PC-3 (cell line): ENCODE results near the gene ERBB2. TPM values are rescaled to one million over a fixed set of nuclear protein-coding genes. Genes with fewer than 3 reads are reported as not detected.

Experiments used
- ATAC-seq: fragments of 200-7000 bp; cut with Tn5 transposase; 2 replicates; pipeline ENCODE4 v1.9.1; 2020; ENCODE audit warnings: mild to moderate bottlenecking, moderate library complexity
- BruUV-seq: library from RNA; stranded (reverse); fragments of 400-500 nt; replicated peaks from 2 replicates; lab custom pipeline; 2021; lab: Mats Ljungman, UMichigan
- CTCF ChIA-PET: fragments of 300-600 bp; sonication (Branson Sonifier 250); formaldehyde crosslinking; loops from one replicate; lab custom pipeline; 2022; ENCODE audit warnings: antibody characterized with exemption; lab: Charles Lee
- POLR2A ChIA-PET: fragments of 300-600 bp; sonication (Branson Sonifier 250); formaldehyde crosslinking; loops from one replicate; lab custom pipeline; 2022; ENCODE audit warnings: antibody characterized with exemption; ENCODE audit not compliant: unreplicated experiment; lab: Charles Lee
- DNase-seq: peaks from one replicate; pipeline ENCODE4 v3.0.0-alpha.2; 2015
- H2AFZ ChIP-seq: fragments of 300-600 bp; sonication (generic); 2 replicates; pipeline ENCODE4 v1.6.0; 2016; ENCODE audit warnings: antibody characterized with exemption, low read length
- H3F3A ChIP-seq: fragments of 300-600 bp; sonication (generic); one replicate; pipeline ENCODE4 v1.6.0; 2017; ENCODE audit warnings: antibody characterized with exemption, low read length, control low read depth, mild to moderate bottlenecking; ENCODE audit not compliant: unreplicated experiment
- H3K27ac ChIP-seq: fragments of 300-600 bp; sonication (generic); 2 replicates; pipeline ENCODE4 v1.5.1; 2016; ENCODE audit warnings: mild to moderate bottlenecking, low read length
- H3K27me3 ChIP-seq: fragments of 300-600 bp; sonication (generic); 2 replicates; pipeline ENCODE4 v1.6.1; 2016; ENCODE audit warnings: low read length, mixed read lengths
- H3K36me3 ChIP-seq: fragments of 300-600 bp; sonication (generic); 2 replicates; pipeline ENCODE4 v1.6.1; 2016; ENCODE audit warnings: low read depth, mixed run types, low read length, mixed read lengths
- H3K4me1 ChIP-seq: fragments of 300-600 bp; sonication (generic); 2 replicates; pipeline ENCODE4 v1.5.1; 2016; ENCODE audit warnings: low read length; ENCODE audit not compliant: insufficient read depth
- H3K4me2 ChIP-seq: fragments of 300-600 bp; sonication (generic); 2 replicates; pipeline ENCODE4 v1.6.0; 2016; ENCODE audit warnings: low read length
- H3K4me3 ChIP-seq: fragments of 300-600 bp; sonication (generic); 2 replicates; pipeline ENCODE4 v1.5.1; 2016; ENCODE audit warnings: mild to moderate bottlenecking, low read length, mixed read lengths
- H3K79me2 ChIP-seq: fragments of 300-600 bp; sonication (generic); 2 replicates; pipeline ENCODE4 v1.6.1; 2017; ENCODE audit warnings: low read length, mixed read lengths
- H3K9ac ChIP-seq: fragments of 300-600 bp; sonication (generic); 2 replicates; pipeline ENCODE4 v1.6.0; 2016; ENCODE audit warnings: mild to moderate bottlenecking, low read length
- H3K9me2 ChIP-seq: fragments of 300-600 bp; sonication (generic); replicated peaks from 2 replicates; pipeline ENCODE4 v1.6.1; 2016; ENCODE audit warnings: mixed run types, low read length, mixed read lengths
- H3K9me3 ChIP-seq: fragments of 300-600 bp; sonication (generic); 2 replicates; pipeline ENCODE4 v1.6.1; 2016; ENCODE audit warnings: low read length, mixed read lengths
- H4K20me1 ChIP-seq: fragments of 300-600 bp; sonication (generic); 2 replicates; pipeline ENCODE4 v1.6.1; 2016; ENCODE audit warnings: low read length, mixed read lengths
- EZH2 ChIP-seq: fragments of 300-600 bp; sonication (generic); IDR thresholded peaks from one replicate; pipeline ENCODE4 v1.6.1; 2017; ENCODE audit warnings: antibody characterized with exemption, mild to moderate bottlenecking, low read length; ENCODE audit not compliant: unreplicated experiment
- EZH2phosphoT487 ChIP-seq: fragments of 300-600 bp; sonication (generic); IDR thresholded peaks from 2 replicates; pipeline ENCODE4 v1.6.1; 2018; ENCODE audit warnings: mild to moderate bottlenecking, antibody characterized with exemption, low read length, borderline replicate concordance
- intact Hi-C: fragments of 100-400 bp; cut with micrococcal nuclease; formaldehyde crosslinking; loops from 2 replicates; pipeline ENCODE4 v1.9.0; 2023
- total RNA-seq: library from RNA; depleted of rRNA; stranded (reverse); fragments of >200 nt; gene quantifications from 2 replicates; pipeline ENCODE4 v1.2.3, GENCODE V29; 2014
- TF ChIP-seq, protein P1 (sequence below): fragments of 300-600 bp; sonication (generic); conservative IDR thresholded peaks from 2 replicates; pipeline ENCODE4 v1.5.1; 2017; ENCODE audit warnings: antibody characterized with exemption, low read depth, mild to moderate bottlenecking, low read length

ERBB2 gene
- total RNA-seq, 1 experiment from 2014 or later: 36.2 TPM

DNA sequence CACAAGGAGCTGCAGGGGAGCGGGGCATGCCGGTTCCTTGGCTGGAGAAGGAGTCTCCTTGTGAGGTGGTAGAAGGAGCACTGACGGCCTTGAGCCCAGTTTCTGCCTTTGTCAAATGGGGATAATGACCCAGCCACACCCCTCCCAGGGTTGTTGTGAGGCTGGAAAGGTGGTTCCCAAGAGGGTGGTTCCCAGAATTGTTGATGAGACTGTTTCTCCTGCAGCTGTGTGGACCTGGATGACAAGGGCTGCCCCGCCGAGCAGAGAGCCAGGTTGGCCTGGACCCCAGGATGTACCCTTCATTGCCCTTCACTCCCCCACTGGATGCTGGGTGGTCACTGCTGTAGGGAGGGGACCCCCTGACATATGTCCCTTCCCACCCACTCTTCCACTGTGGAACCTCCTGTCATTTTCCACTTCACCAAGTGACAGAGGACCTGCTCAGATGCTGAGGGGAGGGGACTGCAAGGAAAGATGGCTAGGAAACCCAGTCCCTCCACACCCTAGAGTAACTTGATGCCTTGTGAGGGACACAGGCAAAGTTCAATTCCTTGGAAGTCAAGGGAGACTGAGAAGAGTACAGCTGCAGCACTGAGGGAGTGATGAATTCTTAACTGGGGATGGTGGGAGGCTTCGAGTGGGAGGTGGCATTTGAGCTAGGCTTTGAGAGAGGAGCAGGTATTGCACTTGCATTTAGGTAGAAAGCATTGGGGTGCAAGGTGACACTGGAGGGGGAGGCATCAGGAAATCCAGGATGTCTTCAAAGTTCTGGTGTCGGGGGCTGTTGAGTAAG is 19.9 kb downstream of the ERBB2 start:
- DNase-seq (no peak), ATAC-seq (no peak)
- Histone ChIP-seq H3K4me1 (no peaks in the 10 kb centered on the region), H3K27ac (no peak overlapping the region), H3K36me3 (no peaks in the 10 kb centered on the region), H3K4me2 (no peak overlapping the region), H3K9ac (no peak overlapping the region), H3F3A (no peaks in the 10 kb centered on the region), H4K20me1 (no peaks in the 10 kb centered on the region), H3K4me3 (no peak overlapping the region), H3K79me2 (no peaks in the 10 kb centered on the region), H3K9me3 (no peaks in the 10 kb centered on the region), H3K27me3 (no peaks in the 10 kb centered on the region), H2AFZ (no peak overlapping the region), H3K9me2 (no peaks in the 10 kb centered on the region)
- CTCF ChIA-PET: no interaction called here
- BruUV-seq: no TSS peak
- TF ChIP-seq, protein P1, sequence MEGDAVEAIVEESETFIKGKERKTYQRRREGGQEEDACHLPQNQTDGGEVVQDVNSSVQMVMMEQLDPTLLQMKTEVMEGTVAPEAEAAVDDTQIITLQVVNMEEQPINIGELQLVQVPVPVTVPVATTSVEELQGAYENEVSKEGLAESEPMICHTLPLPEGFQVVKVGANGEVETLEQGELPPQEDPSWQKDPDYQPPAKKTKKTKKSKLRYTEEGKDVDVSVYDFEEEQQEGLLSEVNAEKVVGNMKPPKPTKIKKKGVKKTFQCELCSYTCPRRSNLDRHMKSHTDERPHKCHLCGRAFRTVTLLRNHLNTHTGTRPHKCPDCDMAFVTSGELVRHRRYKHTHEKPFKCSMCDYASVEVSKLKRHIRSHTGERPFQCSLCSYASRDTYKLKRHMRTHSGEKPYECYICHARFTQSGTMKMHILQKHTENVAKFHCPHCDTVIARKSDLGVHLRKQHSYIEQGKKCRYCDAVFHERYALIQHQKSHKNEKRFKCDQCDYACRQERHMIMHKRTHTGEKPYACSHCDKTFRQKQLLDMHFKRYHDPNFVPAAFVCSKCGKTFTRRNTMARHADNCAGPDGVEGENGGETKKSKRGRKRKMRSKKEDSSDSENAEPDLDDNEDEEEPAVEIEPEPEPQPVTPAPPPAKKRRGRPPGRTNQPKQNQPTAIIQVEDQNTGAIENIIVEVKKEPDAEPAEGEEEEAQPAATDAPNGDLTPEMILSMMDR: no peak
- TF ChIP-seq EZH2phosphoT487 (no peak), EZH2 (no peak)
- POLR2A ChIA-PET: no interaction called here
- intact Hi-C loops: no loop called here

DNA sequence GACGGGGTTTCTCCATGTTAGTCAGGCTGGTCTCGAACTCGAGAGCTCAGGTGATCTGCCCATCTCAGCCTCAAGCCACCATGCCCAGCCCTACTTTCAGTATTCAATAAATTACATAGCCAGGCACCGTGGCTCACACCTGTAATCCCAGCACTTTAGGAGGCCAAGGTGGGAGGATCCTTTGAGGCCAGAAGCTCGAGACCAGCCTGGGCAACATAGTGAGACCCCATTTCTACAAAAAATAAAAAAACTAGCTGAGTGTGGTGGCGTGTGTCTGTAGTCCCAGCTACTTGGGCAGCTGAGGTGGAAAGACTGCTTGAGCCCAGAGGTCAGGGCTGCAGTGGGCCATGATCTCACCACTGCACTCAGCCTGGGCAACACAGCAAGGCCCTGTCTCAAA is 22.2 kb downstream of the ERBB2 start:
- ATAC-seq (no peak), DNase-seq (no peak)
- TF ChIP-seq, protein P1: no peak
- TF ChIP-seq EZH2phosphoT487 (no peak), EZH2 (no peak)
- Histone ChIP-seq H3K27me3 (no peaks in the 10 kb centered on the region), H3F3A (no peaks in the 10 kb centered on the region), H3K4me1 (no peaks in the 10 kb centered on the region), H3K4me3 (no peak overlapping the region), H3K9me2 (no peaks in the 10 kb centered on the region), H3K36me3 (no peaks in the 10 kb centered on the region), H3K79me2 (no peaks in the 10 kb centered on the region), H3K9me3 (no peaks in the 10 kb centered on the region), H3K27ac (no peak overlapping the region), H2AFZ (no peak overlapping the region), H4K20me1 (no peaks in the 10 kb centered on the region), H3K9ac (no peak overlapping the region), H3K4me2 (no peak overlapping the region)
- ChIA-PET CTCF (no interaction called here), POLR2A (no interaction called here)
- intact Hi-C loops: no loop called here
- BruUV-seq: no TSS peak

DNA sequence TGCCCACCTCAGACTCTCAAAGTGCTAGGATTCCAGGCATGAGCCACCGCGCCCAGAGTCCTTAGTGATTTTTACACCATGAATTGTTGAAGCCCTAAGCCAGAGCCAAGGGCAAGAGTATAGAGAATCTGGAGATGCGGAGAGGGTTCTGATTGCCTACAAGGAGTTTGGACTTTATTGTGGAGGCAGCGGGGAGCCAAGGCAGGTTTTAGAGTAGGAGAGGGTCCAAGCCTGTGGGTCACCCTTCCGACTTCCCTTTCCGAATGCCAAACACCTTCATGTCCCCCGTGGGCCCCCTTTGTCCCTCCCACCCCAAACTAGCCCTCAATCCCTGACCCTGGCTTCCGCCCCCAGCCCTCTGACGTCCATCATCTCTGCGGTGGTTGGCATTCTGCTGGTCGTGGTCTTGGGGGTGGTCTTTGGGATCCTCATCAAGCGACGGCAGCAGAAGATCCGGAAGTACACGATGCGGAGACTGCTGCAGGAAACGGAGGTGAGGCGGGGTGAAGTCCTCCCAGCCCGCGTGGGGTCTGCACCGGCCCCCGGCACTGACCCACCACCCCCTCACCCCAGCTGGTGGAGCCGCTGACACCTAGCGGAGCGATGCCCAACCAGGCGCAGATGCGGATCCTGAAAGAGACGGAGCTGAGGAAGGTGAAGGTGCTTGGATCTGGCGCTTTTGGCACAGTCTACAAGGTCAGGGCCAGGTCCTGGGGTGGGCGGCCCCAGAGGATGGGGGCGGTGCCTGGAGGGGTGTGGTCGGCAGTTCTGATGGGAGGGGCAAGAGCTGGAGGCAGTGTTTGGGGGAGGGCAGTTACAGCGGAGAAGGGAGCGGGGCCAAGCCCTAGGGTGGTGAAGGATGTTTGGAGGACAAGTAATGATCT is 23.3 kb downstream of the ERBB2 start:
- Histone ChIP-seq H3K4me3 (no peak overlapping the region), H4K20me1 (no peaks in the 10 kb centered on the region), H3F3A (no peaks in the 10 kb centered on the region), H3K9me2 (no peaks in the 10 kb centered on the region), H3K4me1 (no peaks in the 10 kb centered on the region), H3K27ac (no peak overlapping the region), H2AFZ (no peak overlapping the region), H3K4me2 (no peak overlapping the region), H3K9ac (no peak overlapping the region), H3K79me2 (no peaks in the 10 kb centered on the region), H3K27me3 (no peaks in the 10 kb centered on the region), H3K36me3 (no peaks in the 10 kb centered on the region), H3K9me3 (no peaks in the 10 kb centered on the region)
- TF ChIP-seq, protein P1: no peak
- TF ChIP-seq EZH2phosphoT487 (no peak), EZH2 (no peak)
- DNase-seq (no peak), ATAC-seq (0 out of 2 replicates have a peak, but pooled peaks have one; percentile 13)
- POLR2A ChIA-PET: no interaction called here
- CTCF ChIA-PET: no interaction called here
- BruUV-seq: no TSS peak
- intact Hi-C loops: no loop called here
